ENCODE results near the gene ZNF628. TPM values are rescaled to one million over a fixed set of nuclear protein-coding genes. Genes with fewer than 3 reads are reported as not detected.
A peak's percentile ranks its signal among the peaks of the same experiment; 100 is the strongest.

ZNF628 gene
- total RNA-seq, 2 donors from 2014 or later, result 8.6 to 8.9 TPM

DNA sequence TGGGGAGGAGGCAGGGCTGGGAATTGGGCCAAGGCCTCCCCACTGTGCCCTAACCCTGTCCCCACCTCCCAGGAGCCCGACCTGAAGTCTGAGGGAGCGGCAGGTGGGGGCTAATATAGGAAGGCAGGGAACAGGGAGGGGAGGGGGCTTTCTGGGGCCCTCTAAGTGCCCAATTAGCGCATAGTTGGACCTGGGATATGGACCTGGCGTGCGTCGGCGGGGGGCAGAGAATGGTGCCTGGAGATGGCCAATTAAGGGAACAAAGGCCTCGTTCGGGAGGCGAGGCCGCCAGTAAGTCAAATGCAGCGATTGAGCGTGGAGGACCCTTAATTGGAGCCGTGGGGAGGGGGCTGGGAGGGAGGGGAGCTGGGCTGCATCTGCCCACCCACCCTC is 11.8 kb upstream of the ZNF628 start, which contains the start of gene C19orf85:
TSS of gene C19orf85 (minus strand) at position 90 of the 393 bp plus-strand sequence. CDS start 197 bp downstream, outside the sequence.
- H3K9ac ChIP-seq (ENCODE audit: low read depth in 2 of 2, low read length in 2 of 2), result no peak within 1 kb of the TSS
- H3K4me3 ChIP-seq, result no peak within 1 kb of the TSS
- no peaks in the 10 kb centered on the region for H3K4me1 ChIP-seq
- no peak for DNase-seq
- intact Hi-C loops (cut with DNase I), result loop anchor here (5.0 kb wide), 1 partner anchor 38 kb away; no protein-coding TSS in a partner anchor
- no peaks in the 10 kb centered on the region for H3K27me3 ChIP-seq
- H3K9me3 ChIP-seq, result no peaks in the 10 kb centered on the region
- TF ChIP-seq, protein P1, sequence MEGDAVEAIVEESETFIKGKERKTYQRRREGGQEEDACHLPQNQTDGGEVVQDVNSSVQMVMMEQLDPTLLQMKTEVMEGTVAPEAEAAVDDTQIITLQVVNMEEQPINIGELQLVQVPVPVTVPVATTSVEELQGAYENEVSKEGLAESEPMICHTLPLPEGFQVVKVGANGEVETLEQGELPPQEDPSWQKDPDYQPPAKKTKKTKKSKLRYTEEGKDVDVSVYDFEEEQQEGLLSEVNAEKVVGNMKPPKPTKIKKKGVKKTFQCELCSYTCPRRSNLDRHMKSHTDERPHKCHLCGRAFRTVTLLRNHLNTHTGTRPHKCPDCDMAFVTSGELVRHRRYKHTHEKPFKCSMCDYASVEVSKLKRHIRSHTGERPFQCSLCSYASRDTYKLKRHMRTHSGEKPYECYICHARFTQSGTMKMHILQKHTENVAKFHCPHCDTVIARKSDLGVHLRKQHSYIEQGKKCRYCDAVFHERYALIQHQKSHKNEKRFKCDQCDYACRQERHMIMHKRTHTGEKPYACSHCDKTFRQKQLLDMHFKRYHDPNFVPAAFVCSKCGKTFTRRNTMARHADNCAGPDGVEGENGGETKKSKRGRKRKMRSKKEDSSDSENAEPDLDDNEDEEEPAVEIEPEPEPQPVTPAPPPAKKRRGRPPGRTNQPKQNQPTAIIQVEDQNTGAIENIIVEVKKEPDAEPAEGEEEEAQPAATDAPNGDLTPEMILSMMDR (IDR thresholded peaks at IDR 0.05), result no peak
- no peaks in the 10 kb centered on the region for H3K36me3 ChIP-seq
- H3K27ac ChIP-seq, result no peak within 1 kb of the TSS

DNA sequence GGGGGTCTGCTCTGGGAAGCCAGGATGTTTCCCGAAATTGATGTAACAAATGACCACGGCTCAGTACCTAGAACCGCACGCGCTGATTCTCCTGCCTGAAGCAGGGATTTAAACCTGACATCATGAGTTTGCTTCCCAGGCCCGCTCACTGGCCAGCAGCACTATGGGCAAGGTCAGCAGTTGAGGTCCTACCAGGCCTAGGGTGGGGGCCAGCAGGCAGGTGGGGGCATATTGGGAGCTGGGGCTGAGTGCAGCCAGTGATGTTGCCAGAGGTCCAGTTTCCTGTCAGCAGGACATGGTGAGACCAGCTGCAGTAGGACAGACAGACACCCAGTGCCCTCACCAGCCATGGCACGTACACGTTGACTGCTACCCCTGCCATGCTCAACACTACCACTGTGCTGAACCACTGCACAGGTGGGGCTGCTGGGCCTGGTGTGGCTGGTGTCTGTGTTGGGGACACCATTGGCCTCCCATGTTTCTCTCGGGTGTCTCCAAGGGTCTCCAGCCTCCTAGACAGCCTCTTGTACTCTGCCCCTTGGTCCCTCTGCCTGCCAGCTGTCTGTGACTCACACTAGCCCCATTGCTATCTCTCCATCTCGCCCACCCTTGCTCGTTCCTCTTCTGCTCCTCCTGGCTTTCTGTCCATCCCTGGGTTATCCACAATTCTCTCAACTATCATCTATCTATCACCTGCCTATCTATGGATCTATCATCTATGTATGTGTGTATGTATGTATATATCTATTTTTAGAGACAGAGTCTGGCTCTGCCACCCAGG is 10.8 kb upstream of the ZNF628 start:
- Histone ChIP-seq H3K9me3 (no peaks in the 10 kb centered on the region), H3K27me3 (no peaks in the 10 kb centered on the region), H3K4me3 (no peak overlapping the region), H3K4me1 (no peaks in the 10 kb centered on the region), H3K27ac (no peak overlapping the region), H3K36me3 (no peaks in the 10 kb centered on the region), H3K9ac (ENCODE audit: low read depth in 2 of 2, low read length in 2 of 2) (no peak overlapping the region)
- intact Hi-C loops (cut with DNase I), result loop anchor here (5.0 kb wide), 1 partner anchor 37 kb away; no protein-coding TSS in a partner anchor
- no peak for DNase-seq
- TF ChIP-seq, protein P1 (IDR thresholded peaks at IDR 0.05), result no peak

DNA sequence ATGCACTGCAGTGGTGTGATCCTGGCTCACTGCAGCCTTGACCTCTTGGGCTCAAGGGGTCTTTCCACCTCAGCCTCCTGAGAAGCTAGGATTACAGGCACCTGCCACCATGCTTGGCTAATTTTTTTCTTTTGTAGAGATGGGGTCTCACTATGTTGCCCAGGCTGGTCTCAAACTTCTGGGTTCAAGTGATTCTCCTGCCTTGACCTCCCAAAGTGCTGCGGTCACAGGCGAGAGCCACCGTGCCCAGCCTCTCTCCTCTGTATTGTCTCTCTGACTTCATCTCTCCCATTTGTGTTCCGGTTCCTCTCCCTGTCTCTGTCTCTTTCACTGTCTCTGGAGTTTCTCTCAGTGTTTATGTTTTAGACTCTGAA is 10.2 kb upstream of the ZNF628 start:
- Histone ChIP-seq H3K27ac (no peak overlapping the region), H3K4me3 (no peak overlapping the region), H3K36me3 (no peaks in the 10 kb centered on the region), H3K4me1 (no peaks in the 10 kb centered on the region), H3K9ac (ENCODE audit: low read depth in 2 of 2, low read length in 2 of 2) (no peak overlapping the region), H3K27me3 (no peaks in the 10 kb centered on the region), H3K9me3 (no peaks in the 10 kb centered on the region)
- DNase-seq, result no peak
- TF ChIP-seq, protein P1 (IDR thresholded peaks at IDR 0.05), result no peak
- intact Hi-C loops (cut with DNase I), result loop anchor here (5.0 kb wide), 1 partner anchor 36 kb away; no protein-coding TSS in a partner anchor

DNA sequence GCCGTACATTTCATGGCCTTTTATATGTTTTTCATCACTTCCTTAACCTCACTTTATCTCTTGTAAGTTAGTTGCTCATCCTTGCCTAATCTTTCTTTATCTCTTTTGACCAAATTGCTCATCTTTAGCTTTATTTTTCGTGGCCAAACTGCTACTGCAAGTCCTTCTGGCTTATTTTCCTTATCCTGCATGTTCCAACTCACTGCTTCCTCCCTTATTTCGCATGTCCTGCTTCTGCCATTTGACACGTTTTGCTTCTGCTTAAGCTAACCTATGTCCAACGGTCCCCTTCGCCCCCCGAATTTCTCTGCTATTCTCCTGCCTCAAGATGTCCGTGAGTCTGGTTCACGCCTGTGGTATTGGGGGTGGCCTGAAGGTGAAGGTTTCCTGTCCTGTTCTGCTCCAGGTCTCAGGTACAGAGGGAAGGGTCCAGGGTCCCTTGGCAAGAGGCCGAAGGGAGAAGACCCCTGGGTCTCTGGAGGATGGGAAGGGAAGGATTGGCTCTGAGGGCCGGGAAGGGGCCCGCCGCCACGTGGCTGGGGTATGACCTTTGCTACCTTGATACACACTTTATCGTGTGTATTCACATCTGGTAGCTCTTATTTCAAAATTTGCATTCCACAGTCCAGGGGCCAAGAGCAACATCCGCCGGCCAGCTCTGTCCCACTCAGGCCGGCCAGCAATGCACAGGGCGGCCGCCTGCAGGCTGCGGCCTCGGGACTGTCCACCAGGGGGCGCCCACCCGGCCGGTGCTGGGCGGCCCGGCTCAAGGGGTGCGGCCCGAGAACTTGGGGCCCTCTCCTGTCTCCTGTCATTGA is 9.0 kb upstream of the ZNF628 start:
- intact Hi-C loops (cut with DNase I), result loop anchor here (5.0 kb wide), 1 partner anchor 35 kb away; no protein-coding TSS in a partner anchor
- H3K9ac ChIP-seq (ENCODE audit: low read depth in 2 of 2, low read length in 2 of 2), result no peak overlapping the region
- no peaks in the 10 kb centered on the region for H3K36me3 ChIP-seq
- DNase-seq, result peak; percentile 62
- H3K4me3 ChIP-seq, result no peak overlapping the region
- H3K4me1 ChIP-seq, result no peaks in the 10 kb centered on the region
- no peak overlapping the region for H3K27ac ChIP-seq
- no peaks in the 10 kb centered on the region for H3K9me3 ChIP-seq
- H3K27me3 ChIP-seq, result no peaks in the 10 kb centered on the region
- TF ChIP-seq, protein P1 (IDR thresholded peaks at IDR 0.05), result peak; percentile 98

DNA sequence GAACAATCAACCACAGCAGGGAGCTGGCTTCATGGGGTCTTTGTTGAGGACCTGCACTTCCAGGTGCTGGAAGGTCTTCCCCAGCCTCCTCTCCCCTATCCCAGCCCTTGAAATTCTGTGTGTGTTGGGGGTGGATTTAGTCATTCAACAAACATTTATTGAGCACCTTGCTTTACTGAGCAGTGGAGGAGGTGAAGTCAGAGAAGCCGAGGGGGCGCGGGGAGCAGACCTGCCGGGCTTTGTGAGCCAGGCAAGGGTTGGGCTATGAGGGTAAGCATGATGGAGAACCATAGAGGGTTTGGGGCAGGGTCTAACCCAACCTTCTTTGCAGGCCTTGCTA is 8.4 kb upstream of the ZNF628 start:
- Histone ChIP-seq H3K9ac (ENCODE audit: low read depth in 2 of 2, low read length in 2 of 2) (no peak overlapping the region), H3K4me1 (no peaks in the 10 kb centered on the region), H3K9me3 (no peaks in the 10 kb centered on the region), H3K36me3 (no peaks in the 10 kb centered on the region), H3K27ac (no peak overlapping the region), H3K27me3 (no peaks in the 10 kb centered on the region), H3K4me3 (no peak overlapping the region)
- no peak for DNase-seq
- TF ChIP-seq, protein P1 (IDR thresholded peaks at IDR 0.05), result no peak
- intact Hi-C loops (cut with DNase I), result loop anchor here (5.0 kb wide), 1 partner anchor 34 kb away; no protein-coding TSS in a partner anchor

All from colonic mucosa (tissue), 4 donors.